Muscle of arm (tissue), 14 donors: ENCODE results near the gene DDX39B. TPM values are rescaled to one million over a fixed set of nuclear protein-coding genes. Genes with fewer than 3 reads are reported as not detected.
A peak's percentile ranks its signal among the peaks of the same experiment; 100 is the strongest.
"Not testable (repeated sequence)": the region's sequence is repeated elsewhere in the genome, so short reads cannot be mapped to it uniquely, and the experiment has no call there.

Source experiments
- DNase-seq: peaks from one replicate; pipeline ENCODE4 v3.0.0-alpha.2; 2013
- long read RNA-seq, 11 donors: transcript quantifications; one replicate each; lab custom pipeline, GENCODE V29; 2026
- polyA plus RNA-seq, 12 donors: library from polyadenylated mRNA; unstranded; fragments of 120-200 nt; gene quantifications; one replicate each; pipeline ENCODE4 v1.2.1, GENCODE V29; 2013; ENCODE audit not compliant: insufficient read length in 12 of 12

DDX39B gene
- polyA plus RNA-seq, result 100 to 1,000 TPM in 11 of 12 donors, not detected in 1; 312 to 457 (median 352) TPM
- long read RNA-seq, donor 1, full-length matches to known transcripts, result 66 of 162 reads
- long read RNA-seq, donor 1, partial matches to known transcripts, result 96 of 162 reads
- long read RNA-seq, donor 1, other reads (novel, unspliced or antisense), result 0 of 162 reads
- long read RNA-seq, donor 2, full-length matches to known transcripts, result 74 of 138 reads
- long read RNA-seq, donor 2, partial matches to known transcripts, result 64 of 138 reads
- long read RNA-seq, donor 2, other reads (novel, unspliced or antisense), result 0 of 138 reads
- long read RNA-seq, donor 3, full-length matches to known transcripts, result 44 of 67 reads
- long read RNA-seq, donor 3, partial matches to known transcripts, result 23 of 67 reads
- long read RNA-seq, donor 3, other reads (novel, unspliced or antisense), result 0 of 67 reads
- long read RNA-seq, donor 4, full-length matches to known transcripts, result 35 of 49 reads
- long read RNA-seq, donor 4, partial matches to known transcripts, result 14 of 49 reads
- long read RNA-seq, donor 4, other reads (novel, unspliced or antisense), result 0 of 49 reads
- long read RNA-seq, donor 5, full-length matches to known transcripts, result 79 of 139 reads
- long read RNA-seq, donor 5, partial matches to known transcripts, result 60 of 139 reads
- long read RNA-seq, donor 5, other reads (novel, unspliced or antisense), result 0 of 139 reads
- long read RNA-seq, donor 6, full-length matches to known transcripts, result 56 of 90 reads
- long read RNA-seq, donor 6, partial matches to known transcripts, result 34 of 90 reads
- long read RNA-seq, donor 6, other reads (novel, unspliced or antisense), result 0 of 90 reads
- long read RNA-seq, donor 7, full-length matches to known transcripts, result 52 of 77 reads
- long read RNA-seq, donor 7, partial matches to known transcripts, result 25 of 77 reads
- long read RNA-seq, donor 7, other reads (novel, unspliced or antisense), result 0 of 77 reads
- long read RNA-seq, donor 8, full-length matches to known transcripts, result 68 of 143 reads
- long read RNA-seq, donor 8, partial matches to known transcripts, result 75 of 143 reads
- long read RNA-seq, donor 8, other reads (novel, unspliced or antisense), result 0 of 143 reads
- long read RNA-seq, donor 9, full-length matches to known transcripts, result 33 of 45 reads
- long read RNA-seq, donor 9, partial matches to known transcripts, result 12 of 45 reads
- long read RNA-seq, donor 9, other reads (novel, unspliced or antisense), result 0 of 45 reads
- long read RNA-seq, donor 10, full-length matches to known transcripts, result 65 of 149 reads
- long read RNA-seq, donor 10, partial matches to known transcripts, result 84 of 149 reads
- long read RNA-seq, donor 10, other reads (novel, unspliced or antisense), result 0 of 149 reads
- long read RNA-seq, donor 11, full-length matches to known transcripts, result 79 of 118 reads
- long read RNA-seq, donor 11, partial matches to known transcripts, result 39 of 118 reads
- long read RNA-seq, donor 11, other reads (novel, unspliced or antisense), result 0 of 118 reads

DNA sequence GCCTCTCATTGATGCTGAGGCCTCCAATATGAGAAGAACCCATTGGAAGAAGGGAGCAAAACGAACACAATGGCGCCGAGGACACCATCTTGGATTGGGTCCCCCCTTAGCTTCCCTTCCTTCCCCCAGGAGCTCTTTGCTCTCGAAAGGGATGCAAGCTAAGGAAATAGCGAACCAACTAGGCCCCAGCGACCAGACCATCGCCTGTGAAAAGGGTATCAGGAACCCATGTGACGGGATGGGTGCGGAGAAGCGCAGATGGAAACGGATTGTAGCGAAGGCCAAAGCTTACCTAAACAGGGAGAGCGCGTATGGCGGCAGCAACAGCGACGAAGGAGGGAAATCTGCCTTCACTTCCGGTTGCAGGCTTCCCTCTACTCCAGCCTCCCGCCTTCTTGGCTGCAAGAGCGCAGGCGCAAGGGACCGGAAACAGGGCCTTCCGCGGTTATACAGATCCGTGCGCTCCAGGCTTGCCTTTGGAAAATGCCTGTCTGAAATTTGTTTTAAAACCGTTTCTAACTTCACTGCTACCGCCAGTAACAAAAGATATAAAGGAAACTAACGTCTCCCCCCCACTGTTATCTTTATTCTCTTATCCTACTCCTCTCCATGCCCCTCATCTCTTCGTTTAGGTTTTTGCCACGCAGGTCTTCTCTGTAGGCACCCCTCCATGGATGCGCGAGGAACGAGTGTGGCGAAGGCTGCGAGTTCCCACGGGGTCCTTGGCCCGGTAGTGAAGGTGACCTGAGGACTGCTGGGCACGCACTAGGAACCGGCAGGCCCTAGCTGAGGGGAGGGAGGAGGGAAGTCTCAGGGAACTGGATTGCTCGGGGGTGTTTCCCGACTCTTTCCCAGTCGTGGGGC, at the start of gene DDX39B:
Gene DDX39B (minus strand): TSS at position 346 of the 864 bp plus-strand sequence. CDS start 1,471 bp downstream, outside the sequence.
- peak; percentile 98 for DNase-seq

DNA sequence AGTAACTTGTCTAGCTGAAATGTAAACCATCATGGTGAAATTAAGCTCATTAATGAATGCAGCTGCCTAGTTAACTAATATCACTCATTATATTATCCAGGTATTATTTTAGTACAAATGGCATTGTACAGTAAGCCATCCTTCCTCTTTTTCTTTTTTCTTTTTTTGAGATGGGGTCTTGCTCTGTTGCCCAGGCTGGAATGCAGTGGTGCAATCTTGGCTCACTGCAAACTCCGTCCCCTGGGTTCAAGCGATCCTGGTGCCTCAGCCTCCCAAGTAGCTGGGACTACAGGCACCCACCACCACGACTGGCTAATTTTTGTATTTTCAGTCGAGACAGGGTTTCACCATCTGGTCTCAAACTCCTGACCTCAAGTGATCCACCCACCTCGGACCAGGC, 48.9 kb upstream of the DDX39B start:
- DNase-seq, result not testable (repeated sequence)

DNA sequence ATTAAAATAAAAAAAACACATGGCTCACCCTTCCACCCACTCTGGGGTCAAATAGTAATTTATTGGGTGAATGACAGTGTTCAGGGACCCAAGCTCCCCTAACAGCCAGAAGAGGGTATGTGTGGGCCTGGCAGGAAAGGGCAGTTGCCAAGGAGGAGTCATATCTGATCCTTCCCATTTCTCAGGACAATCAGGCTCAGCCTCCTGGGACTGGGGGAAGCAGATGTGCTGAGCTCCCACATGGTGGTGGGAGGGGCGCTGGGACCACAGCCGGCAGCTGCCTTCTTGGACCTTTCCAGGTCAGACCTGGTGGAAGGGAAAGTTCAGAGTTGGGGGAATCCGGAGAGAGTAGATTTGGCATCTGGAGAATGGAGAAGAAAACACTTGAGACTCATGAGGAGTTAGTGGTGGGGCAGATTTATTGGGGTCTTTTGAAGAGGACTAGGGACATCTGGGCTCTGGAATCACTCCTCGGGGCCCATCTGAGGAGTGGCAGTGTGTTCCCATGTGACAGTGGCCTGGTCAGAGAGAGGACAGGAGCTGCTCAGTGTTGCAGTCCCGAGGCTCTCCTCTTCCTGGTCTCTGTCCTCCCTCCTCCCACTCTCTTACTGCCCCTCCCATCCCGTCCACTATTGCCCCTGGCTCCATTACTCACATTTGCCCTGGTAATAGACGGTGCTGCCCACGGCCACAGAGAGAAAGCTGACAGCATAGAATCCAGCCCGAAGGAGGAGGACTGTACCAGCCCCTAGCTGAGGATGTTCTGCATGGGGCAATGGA, 47.3 kb upstream of the DDX39B start:
- DNase-seq, result no peak

DNA sequence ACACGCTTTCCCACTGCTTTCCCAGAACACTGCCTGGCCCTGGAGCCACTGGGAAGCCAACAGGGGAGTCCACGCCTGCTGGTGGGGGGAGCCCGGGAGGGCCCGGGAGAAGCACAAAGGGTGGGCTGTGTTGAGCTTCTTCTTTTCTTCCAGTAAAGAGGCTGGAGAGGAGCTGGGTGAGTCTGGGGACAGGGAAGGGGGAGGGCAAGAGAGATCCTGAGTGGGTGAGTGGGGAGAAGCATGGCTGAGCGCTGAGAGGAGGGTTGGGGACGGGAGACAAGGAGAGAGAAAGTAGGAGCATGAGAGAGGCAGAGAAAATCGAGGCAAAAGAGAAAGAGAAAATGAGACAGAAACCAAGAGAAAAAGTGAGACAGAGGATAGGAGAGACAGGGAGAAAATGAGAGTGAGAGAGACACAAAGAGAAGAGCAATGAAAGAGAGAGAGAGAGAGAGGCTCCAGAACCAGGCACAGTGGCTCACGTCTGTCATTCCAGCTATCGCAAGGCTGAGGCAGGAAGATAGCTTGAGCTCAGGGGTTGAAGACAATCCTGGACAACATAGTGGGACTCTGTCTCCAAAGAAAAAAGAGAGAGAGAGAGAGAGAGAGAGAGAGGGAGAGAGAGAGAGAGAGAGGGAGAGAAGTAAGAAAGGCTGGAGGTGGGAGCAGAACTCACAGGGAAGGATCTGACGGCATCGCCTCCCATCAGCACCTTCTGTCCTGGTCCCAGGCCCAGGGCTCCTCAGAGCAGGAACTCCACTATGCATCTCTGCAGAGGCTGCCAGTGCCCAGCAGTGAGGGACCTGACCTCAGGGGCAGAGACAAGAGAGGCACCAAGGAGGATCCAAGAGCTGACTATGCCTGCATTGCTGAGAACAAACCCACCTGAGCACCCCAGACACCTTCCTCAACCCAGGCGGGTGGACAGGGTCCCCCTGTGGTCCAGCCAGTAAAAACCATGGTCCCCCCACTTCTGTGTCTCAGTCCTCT, 46.3 kb upstream of the DDX39B start:
- no peak for DNase-seq

DNA sequence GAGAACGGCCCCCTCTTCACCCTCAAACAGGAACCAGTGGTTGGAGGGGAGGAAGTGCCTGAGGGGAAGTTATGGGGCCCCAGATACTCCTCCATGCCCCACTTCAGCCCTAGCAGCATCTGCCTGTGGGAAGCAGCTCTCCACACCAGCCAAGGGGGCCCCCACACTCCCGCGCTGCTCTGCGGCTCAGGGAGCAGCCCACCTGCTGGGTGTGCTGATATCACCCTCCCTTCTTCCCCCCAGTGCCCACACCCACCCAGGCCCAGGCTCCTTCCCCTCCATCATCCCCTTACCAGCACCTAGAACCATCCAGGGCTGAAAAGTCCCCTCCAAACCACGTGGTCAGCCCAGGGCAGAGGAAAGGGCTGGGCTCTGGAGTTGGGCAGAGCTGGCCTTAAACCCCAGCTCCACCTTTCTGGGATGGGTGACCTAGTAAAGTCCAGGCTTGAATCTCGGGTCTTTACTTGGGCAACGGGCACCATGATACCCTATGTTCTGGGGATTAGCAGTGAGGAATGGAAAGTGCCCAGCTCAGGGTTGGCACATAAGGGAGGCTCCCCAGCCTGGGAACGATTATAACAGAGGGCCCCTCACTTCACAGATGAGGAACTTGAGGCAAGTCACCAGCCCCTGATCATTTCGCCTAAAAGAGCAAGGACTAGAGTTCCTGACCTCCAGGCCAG, 44.9 kb upstream of the DDX39B start:
- DNase-seq, result no peak

DNA sequence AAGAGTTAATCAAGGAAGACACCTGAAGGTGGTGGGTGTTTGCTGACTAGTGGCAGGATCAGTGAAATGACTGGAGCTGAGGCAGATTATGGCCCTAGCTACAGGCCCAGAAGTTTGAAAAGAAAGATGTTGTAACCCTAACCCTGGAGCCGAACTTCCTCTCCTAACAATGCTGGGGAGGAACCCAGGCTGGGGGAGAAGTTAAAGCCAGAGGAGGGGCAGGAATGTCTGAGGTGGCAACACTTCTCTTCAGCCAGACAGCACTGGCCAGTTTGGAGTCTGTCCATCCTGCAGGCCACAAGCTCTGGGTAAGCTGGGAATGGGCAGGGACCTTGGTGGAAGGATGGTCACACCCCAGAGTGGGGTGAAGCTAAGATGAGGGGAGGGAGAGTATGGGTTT, 44.2 kb upstream of the DDX39B start, which contains the start of gene LST1:
Gene LST1 (plus strand): TSS at position 270 of the 400 bp plus-strand sequence. CDS start 1,023 bp downstream, outside the sequence.
- no peak for DNase-seq

DNA sequence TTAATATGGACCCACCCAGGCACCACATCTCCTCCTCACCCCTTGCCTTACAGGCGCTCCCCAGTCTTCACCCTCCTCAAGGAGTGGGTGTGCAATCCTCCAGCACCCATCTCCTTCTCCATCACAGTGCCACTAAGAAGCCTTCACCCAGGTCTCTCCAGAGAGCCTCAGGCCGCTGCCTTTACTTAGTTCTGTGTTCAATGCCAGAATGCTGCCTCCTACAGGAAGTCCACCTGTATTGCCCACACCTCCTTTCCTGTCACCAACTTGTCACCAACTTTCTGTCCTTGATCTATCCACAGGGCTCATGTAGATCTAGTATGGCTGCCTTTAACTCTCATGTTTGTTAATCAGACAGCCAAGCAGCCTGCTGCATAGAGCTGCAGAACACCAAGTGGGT, 43.7 kb upstream of the DDX39B start:
- DNase-seq, result no peak

DNA sequence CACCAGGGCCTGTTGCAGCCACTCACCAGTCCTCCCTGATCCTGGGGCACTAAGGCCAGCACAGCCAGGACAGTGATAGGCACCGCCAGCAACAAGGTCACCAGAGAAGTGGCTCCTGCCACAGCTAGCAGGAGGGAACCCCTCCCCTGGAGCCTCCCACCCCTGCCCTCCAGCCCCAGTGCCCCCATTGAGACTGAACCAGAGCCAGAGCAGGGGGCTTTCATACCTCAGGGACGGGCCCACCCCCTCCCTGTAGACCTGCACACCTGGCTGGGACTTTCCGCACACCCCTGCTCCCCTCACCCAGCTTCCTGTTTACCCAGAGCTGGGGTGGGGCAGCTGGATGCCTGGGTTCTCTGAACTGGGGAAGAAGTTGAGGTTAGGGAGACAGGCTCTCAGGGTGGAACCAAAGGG, 40.4 kb upstream of the DDX39B start, which contains the start of gene LTB:
Gene LTB (minus strand): TSS at position 195 of the 414 bp plus-strand sequence. CDS start 7 bp downstream, at position 188.
- DNase-seq, result no peak

DNA sequence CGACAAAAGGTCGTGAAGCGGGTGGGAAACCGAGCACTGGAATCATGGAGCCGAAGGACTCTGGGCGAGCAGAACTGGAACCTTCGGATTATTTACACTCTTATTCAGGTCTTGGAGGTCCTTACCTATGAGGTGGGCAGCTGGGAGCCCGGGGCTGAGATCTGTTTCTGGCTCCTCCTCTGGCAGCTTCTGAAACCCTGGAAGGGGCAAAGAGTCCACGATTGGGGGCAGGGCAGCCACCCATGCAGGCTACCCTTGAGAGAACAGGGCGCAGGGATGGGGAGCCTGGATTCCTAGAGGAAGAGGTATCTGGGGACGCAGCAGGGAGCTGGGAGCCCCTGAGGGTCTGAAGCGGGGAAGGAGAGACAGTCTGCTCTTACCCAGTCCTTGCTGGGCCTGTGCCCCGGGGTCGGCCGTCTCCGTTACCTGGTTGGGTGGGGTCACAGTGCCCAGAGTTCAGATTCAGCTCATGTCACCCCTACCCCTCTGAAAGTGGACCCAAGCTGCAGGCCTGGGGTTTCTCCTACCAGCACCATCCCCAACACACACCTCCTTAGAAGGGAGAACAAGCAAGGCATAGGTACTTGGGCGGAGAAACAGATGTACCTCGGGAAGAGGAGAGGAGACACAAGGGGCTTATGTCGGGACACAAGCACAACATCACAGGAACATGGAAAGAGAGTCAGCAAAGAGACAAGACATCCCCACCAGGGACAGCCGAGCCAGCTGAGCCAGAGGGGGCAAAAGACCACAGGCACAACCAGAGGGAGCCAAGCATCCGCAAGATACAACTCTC, 39.8 kb upstream of the DDX39B start:
- no peak for DNase-seq

DNA sequence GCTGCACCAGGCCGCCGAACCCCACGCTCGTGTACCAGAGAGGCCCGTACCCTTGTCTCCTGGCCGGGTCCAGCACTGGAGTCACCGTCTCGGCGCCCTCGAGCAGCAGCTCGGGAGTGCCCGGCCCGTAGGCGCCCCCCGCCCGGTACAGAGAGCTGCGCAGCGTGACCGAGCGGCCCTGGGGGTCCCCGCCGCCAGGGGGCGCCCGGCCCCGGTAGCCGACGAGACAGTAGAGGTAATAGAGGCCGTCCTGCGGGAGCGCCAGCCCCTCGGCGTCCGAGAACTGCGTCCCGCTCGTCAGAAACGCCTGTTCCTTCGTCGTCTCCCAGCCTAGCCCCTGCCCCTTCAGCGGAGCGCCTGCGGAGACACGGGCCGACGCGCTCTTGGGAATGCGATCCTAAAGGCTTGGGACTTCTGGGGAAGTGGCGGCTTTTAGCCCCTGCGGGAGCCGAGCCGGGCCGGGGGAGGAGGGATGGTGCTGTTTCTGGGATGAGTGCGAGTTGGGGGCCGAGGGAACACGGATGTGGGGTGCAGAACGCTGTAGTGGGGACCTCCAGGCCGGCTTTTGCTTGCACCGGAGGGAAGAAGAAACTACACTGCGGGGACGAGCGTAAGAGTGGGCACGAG, 39.1 kb upstream of the DDX39B start:
- DNase-seq, result peak; percentile 84

DNA sequence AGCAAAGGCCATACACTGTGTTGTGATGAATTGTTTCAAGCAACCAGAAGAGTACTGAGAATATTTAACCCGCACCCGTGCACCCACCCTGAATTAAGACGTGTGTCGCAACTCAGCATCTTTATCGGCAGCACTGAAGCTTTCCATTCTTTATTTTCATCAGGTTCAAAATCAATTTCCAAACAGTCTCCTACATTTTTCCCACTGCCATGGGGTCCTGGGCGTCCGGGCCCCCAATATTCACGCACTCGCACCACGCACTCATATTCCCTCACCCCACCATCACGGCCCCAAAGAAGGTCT, 38.6 kb upstream of the DDX39B start:
- DNase-seq, result no peak

DNA sequence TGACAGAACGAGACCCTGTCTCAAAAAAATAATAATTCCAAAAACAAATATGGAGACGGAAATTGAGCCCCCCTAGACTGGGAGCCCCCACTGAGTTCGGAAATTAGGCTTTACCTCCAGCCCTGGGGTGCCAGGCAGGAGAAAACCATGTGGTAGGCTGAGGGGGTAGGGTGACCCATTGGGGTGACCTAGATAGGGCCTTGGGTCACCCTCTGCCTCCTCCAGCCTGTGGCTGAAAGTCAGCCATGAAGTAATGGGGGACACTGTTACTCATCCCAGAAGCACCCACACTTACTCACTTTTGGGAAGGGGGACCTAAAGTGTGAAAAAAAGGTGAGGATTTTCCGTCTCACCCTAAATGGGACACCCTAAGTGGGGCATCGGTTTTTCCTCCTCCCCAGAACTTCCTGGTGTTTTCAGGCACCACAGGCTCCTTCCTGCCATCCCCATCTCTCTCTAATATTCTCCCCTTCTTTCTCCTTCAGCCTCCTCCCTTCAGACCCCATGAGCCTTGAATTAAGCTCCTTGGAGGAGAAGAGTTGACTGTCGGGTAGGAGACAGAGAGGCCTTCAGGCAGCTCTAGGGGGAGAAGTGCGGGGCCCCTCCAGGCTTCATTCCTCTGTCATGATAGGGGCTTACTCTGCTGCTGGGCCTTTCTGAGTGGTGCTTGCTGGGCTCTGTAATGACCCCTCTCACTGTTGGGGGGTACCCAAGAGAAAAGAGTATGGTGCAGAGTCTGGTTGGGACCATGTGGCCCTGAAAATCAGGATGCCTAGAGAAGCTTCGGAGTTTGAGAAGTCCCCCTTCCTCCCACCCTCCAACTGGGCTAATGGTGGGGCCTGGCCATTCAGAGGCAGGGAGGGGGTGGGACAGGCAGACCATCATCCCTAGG, 38.0 kb upstream of the DDX39B start:
- no peak for DNase-seq

DNA sequence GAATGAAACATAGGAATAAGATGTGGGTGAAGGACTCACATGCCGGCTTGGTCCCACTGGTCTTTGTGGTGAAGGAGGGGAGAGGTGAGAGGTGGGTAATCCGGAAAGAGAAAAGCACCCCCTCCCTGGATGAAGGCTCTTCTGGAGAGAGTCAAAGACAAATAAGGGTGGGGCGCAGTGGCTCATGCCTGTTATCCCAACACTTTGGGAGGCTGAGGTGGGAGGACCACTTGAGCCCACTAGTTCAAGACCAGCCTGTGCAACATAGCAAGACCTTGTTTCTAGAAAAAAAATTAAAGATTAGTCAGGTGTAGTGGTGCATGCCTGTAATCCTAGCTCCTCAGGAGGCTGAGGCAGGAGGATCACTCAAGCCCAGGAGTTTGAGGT, 37.3 kb upstream of the DDX39B start:
- no peak for DNase-seq

DNA sequence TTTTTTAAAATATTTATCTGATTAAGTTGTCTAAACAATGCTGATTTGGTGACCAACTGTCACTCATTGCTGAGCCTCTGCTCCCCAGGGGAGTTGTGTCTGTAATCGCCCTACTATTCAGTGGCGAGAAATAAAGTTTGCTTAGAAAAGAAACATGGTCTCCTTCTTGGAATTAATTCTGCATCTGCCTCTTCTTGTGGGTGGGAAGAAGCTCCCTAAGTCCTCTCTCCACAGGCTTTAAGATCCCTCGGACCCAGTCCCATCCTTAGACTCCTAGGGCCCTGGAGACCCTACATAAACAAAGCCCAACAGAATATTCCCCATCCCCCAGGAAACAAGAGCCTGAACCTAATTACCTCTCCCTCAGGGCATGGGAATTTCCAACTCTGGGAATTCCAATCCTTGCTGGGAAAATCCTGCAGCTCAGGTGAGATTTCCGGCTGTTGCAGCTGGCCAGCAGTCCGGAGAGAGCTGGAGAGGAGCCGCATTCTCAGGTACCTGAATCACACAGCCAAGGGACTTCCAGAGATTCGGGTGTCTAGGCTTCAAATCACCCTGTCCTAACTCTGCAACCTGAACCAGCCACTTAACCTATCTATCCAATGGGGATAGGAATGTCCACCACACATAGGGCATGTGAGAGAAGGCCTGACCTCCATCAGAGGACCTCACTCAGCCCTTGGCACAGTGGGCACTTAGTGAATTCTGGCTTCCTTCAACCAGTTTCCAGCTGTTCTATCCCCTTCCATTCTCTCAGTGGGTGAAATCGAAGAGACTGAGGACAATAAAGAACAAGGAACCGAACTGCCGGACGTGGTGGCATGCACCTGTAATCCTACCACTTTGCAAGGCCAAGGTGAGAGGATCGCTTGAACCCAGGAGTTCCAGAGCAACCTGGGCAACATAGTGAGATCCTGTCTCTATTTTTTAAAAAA, 36.6 kb upstream of the DDX39B start:
- DNase-seq, result no peak
